HG02884 (cell line): Measurements from ENCODE around the gene SERINC3.

Experiments used
- ATAC-seq: cut with Tn5 transposase; IDR thresholded peaks from one replicate; pipeline ENCODE4 v1.9.1; 2021; ENCODE audit warnings: mild to moderate bottlenecking, moderate library complexity; ENCODE audit not compliant: unreplicated experiment

The SERINC3 gene

GRCh38 chr20:44533928-44534327 lies 12.1 kb upstream of the SERINC3 start:
- no peak for ATAC-seq

GRCh38 chr20:44532981-44533331 lies 11.1 kb upstream of the SERINC3 start:
- no peak for ATAC-seq

- ATAC-seq, result no peak
Measured at GRCh38 chr20:44532259-44532980, 10.6 kb upstream of the SERINC3 start.

- no peak for ATAC-seq
Measured at GRCh38 chr20:44528309-44528708, 6.4 kb upstream of the SERINC3 start.

- ATAC-seq, result no peak
Measured at GRCh38 chr20:44527716-44528199, 5.9 kb upstream of the SERINC3 start.

GRCh38 chr20:44526129-44526528 lies 4.3 kb upstream of the SERINC3 start:
- ATAC-seq, result no peak

- ATAC-seq, result no peak
Measured at GRCh38 chr20:44523746-44524145, 1.9 kb upstream of the SERINC3 start.

GRCh38 chr20:44522841-44523240 lies 971 bp upstream of the SERINC3 start:
- no peak for ATAC-seq

GRCh38 chr20:44520881-44521280 lies 989 bp downstream of the SERINC3 start:
- ATAC-seq, result no peak

GRCh38 chr20:44518248-44518647 lies 3.6 kb downstream of the SERINC3 start:
- ATAC-seq, result no peak

GRCh38 chr20:44517454-44517853 lies 4.4 kb downstream of the SERINC3 start:
- no peak for ATAC-seq

GRCh38 chr20:44516491-44516890 lies 5.4 kb downstream of the SERINC3 start:
- no peak for ATAC-seq

- ATAC-seq, result no peak
Measured at GRCh38 chr20:44513871-44514270, 8.0 kb downstream of the SERINC3 start.

- no peak for ATAC-seq
Measured at GRCh38 chr20:44509762-44510161, 12.1 kb downstream of the SERINC3 start.

GRCh38 chr20:44504402-44505307 lies 17.2 kb downstream of the SERINC3 start:
- ATAC-seq, result no peak

- ATAC-seq, result no peak
Measured at GRCh38 chr20:44502968-44503367, 18.9 kb downstream of the SERINC3 start.

- no peak for ATAC-seq
Measured at GRCh38 chr20:44501448-44501847, 20.4 kb downstream of the SERINC3 start.

GRCh38 chr20:44500221-44500620 lies 21.6 kb downstream of the SERINC3 start:
- no peak for ATAC-seq

GRCh38 chr20:44497761-44498160 lies 24.1 kb downstream of the SERINC3 start:
- no peak for ATAC-seq

GRCh38 chr20:44496976-44497375 lies 24.9 kb downstream of the SERINC3 start:
- ATAC-seq, result no peak

GRCh38 chr20:44495802-44496481 lies 25.9 kb downstream of the SERINC3 start:
- no peak for ATAC-seq
